ENCODE results near the gene CALML4. TPM values are rescaled to one million over a fixed set of nuclear protein-coding genes. Genes with fewer than 3 reads are reported as not detected.

Gene CALML4
- total RNA-seq, 6 donors from 2014 or later: 3.6 to 33.7 (median 7.0) TPM

DNA sequence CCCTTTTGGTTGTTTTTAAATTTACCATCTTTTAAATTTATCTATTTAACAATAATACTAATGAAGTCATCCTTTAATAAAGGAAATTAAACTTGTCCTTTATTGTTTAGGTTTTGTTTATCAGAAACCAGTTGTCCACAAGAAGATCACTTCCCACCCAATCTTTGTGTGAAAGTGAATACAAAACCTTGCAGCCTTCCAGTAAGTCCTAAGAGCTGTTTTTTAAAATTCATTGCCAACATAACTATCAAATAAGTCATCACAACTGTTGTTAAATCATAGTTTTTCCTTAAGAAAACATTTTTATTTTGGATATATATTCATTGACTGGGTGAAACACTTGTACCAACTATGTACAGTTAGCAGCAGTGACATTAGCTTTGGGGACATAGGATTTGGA is 59.4 kb downstream of the CALML4 start:
- Histone ChIP-seq H3K36me3 (peaks cover 0 to 37% (median 18%) of the 10 kb centered on the region in 4 donors), H3K4me1 (peaks cover 0 to 10% (median 0%) of the 10 kb centered on the region in 4 donors), H3K27me3 (no peaks in the 10 kb centered on the region), H3K9me3 (no peaks in the 10 kb centered on the region), H3K4me3 (no peak overlapping the region), H3K27ac (no peak overlapping the region)
- TF ChIP-seq EP300 (IDR thresholded peaks at IDR 0.05) (no peak), POLR2AphosphoS5 (IDR thresholded peaks at IDR 0.05) (no peak), POLR2A (IDR thresholded peaks at IDR 0.05) (no peak)
- TF ChIP-seq, protein P1, sequence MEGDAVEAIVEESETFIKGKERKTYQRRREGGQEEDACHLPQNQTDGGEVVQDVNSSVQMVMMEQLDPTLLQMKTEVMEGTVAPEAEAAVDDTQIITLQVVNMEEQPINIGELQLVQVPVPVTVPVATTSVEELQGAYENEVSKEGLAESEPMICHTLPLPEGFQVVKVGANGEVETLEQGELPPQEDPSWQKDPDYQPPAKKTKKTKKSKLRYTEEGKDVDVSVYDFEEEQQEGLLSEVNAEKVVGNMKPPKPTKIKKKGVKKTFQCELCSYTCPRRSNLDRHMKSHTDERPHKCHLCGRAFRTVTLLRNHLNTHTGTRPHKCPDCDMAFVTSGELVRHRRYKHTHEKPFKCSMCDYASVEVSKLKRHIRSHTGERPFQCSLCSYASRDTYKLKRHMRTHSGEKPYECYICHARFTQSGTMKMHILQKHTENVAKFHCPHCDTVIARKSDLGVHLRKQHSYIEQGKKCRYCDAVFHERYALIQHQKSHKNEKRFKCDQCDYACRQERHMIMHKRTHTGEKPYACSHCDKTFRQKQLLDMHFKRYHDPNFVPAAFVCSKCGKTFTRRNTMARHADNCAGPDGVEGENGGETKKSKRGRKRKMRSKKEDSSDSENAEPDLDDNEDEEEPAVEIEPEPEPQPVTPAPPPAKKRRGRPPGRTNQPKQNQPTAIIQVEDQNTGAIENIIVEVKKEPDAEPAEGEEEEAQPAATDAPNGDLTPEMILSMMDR (IDR thresholded peaks at IDR 0.05): no peak
- DNase-seq: no peak
- ATAC-seq (ENCODE audit: low FRiP score in 2 of 2): no peak

DNA sequence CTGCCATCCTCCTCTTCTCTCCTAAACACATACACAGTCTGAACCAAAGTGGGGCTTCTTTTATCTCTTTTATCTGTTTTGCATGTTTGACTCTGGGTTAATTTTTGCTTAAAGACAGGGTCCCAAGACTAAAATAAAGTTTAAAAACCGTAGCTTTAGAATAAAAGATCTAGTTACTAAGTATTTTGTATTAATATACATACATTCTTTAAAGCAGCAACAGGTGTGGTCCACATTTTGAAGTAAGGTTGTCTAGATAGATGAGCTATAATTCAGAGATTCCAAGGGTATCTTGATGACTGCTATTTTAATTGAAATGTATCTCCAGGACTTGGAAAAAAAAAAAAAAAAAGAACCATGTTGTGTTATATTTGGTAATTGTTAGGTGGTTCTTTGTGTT is 61.3 kb downstream of the CALML4 start:
- no peak for DNase-seq
- Histone ChIP-seq H3K9me3 (no peaks in the 10 kb centered on the region), H3K27me3 (no peaks in the 10 kb centered on the region), H3K4me3 (no peak overlapping the region), H3K4me1 (peaks cover 0 to 12% (median 0%) of the 10 kb centered on the region in 4 donors), H3K27ac (no peak overlapping the region), H3K36me3 (peaks cover 0 to 36% (median 18%) of the 10 kb centered on the region in 4 donors)
- no peak for ATAC-seq (ENCODE audit: low FRiP score in 2 of 2)
- TF ChIP-seq, protein P1 (IDR thresholded peaks at IDR 0.05): no peak
- TF ChIP-seq EP300 (IDR thresholded peaks at IDR 0.05) (no peak), POLR2AphosphoS5 (IDR thresholded peaks at IDR 0.05) (no peak), POLR2A (IDR thresholded peaks at IDR 0.05) (no peak)
- 81 to 93% methylated on average over 1 of the region's 1 CpG for WGBS, 2 donors

DNA sequence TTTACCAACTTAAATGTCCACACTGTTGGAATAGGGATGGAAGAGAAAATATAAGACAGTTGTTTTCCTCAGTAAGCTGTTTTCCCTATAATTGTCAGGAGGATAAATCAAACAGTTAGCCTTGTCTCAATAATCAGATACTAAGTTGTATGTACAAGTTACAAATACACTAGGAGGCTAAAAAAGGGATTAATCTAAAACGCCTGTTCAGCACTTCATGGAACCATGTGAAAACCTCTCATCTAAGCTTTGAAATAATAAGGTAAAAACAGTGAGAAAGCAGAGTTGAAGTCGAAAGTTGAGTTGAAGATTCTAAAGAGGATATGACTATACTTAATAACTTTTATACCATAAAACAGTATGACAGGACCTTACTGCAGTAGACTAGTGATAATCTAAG is 62.0 kb downstream of the CALML4 start:
- 98% methylated on average over 2 of the region's 2 CpGs for WGBS, 2 donors
- no peak overlapping the region for H3K27ac ChIP-seq
- peaks cover 0 to 18% (median 0%) of the 10 kb centered on the region in 4 donors for H3K4me1 ChIP-seq
- ATAC-seq (ENCODE audit: low FRiP score in 2 of 2) (no peak), DNase-seq (no peak)
- H3K36me3 ChIP-seq: peaks cover 0 to 31% (median 14%) of the 10 kb centered on the region in 4 donors
- no peaks in the 10 kb centered on the region for H3K27me3 ChIP-seq
- no peak for TF ChIP-seq POLR2AphosphoS5 (IDR thresholded peaks at IDR 0.05)
- no peak for TF ChIP-seq POLR2A (IDR thresholded peaks at IDR 0.05)
- no peak for TF ChIP-seq EP300 (IDR thresholded peaks at IDR 0.05)
- TF ChIP-seq, protein P1 (IDR thresholded peaks at IDR 0.05): no peak
- H3K4me3 ChIP-seq: no peak overlapping the region
- H3K9me3 ChIP-seq: no peaks in the 10 kb centered on the region

Other genes starting within 250 kb of the CALML4 start
- gene PIAS1, start 151.0 kb downstream of the CALML4 start, total RNA-seq: 100 to 1,000 TPM in 1 of 6 donors, 10 to 100 TPM in 5; 44.7 to 114 (median 64.3) TPM
- gene CLN6, start 24.4 kb upstream of the CALML4 start, total RNA-seq: 10 to 100 TPM; 19.4 to 48.3 (median 28.7) TPM
- gene FEM1B, start 72.4 kb upstream of the CALML4 start, total RNA-seq: 10 to 100 TPM; 16.0 to 58.8 (median 36.9) TPM
- gene ITGA11, start 226.8 kb upstream of the CALML4 start, total RNA-seq: 1 to 10 TPM in 5 of 6 donors, under 1 TPM in 1; 0.49 to 6.9 (median 1.4) TPM